Uterus (tissue), 4 donors: ENCODE measurements around the gene NCDN. TPM values are rescaled to one million over a fixed set of nuclear protein-coding genes. Genes with fewer than 3 reads are reported as not detected.

ENCODE experiments used
- DNase-seq, 2 donors: peaks; one replicate each; pipeline ENCODE4 v3.0.0-alpha.2; 2019 to 2020
- H3K27ac ChIP-seq, 2 donors: fragments of 200-600 bp; sonication (generic); 1 replicate in 1 of 2; 2 replicates in 1 of 2; pipeline ENCODE4 v1.5.1; 2016 to 2018
- H3K27me3 ChIP-seq, 2 donors: fragments of 200-600 bp; sonication (generic); one replicate each; pipeline ENCODE4 v1.5.1; 2018 to 2019; ENCODE audit warnings: control low read depth in 1 of 2
- H3K36me3 ChIP-seq, 2 donors: fragments of 200-600 bp; sonication (generic); one replicate each; pipeline ENCODE4 v1.5.1; 2019; ENCODE audit warnings: control low read depth in 1 of 2
- H3K4me1 ChIP-seq, 2 donors: fragments of 200-600 bp; sonication (generic); one replicate each; pipeline ENCODE4 v1.5.1; 2018 to 2019; ENCODE audit warnings: control low read depth in 1 of 2
- H3K4me3 ChIP-seq, 2 donors: fragments of 200-600 bp; sonication (generic); 1 replicate in 1 of 2; 2 replicates in 1 of 2; pipeline ENCODE4 v1.5.1; 2018 to 2019; ENCODE audit warnings: mild to moderate bottlenecking in 1 of 2
- H3K9me3 ChIP-seq, 2 donors: fragments of 200-600 bp; sonication (generic); one replicate each; pipeline ENCODE4 v1.5.1; 2019; ENCODE audit warnings: control low read depth in 1 of 2
- POLR2A ChIP-seq, 2 donors: fragments of 450-650 bp; IDR thresholded peaks; one replicate each; pipeline ENCODE4 v1.6.1; 2016; ENCODE audit warnings: antibody characterized with exemption in 2 of 2, mild to moderate bottlenecking in 1 of 2, moderate library complexity in 1 of 2
- intact Hi-C: fragments of 100-400 bp; cut with DNase I; formaldehyde crosslinking; loops from one replicate; pipeline ENCODE4 v1.15.1; 2023; ENCODE audit warnings: low total_unique reads
- total RNA-seq, 4 donors: library from RNA; depleted of rRNA in 3 of 4; stranded (reverse); fragments of >200 nt in 3 of 4; gene quantifications; one replicate each; pipeline versions ENCODE4 v1.1.0 to v1.2.4, GENCODE V29; 2014 to 2023
- TF ChIP-seq, protein P1 (sequence below), 4 experiments: fragments of 200-600 bp in 2 of 4; fragments of 450-650 bp in 2 of 4; sonication (generic) in 2 of 4; IDR thresholded peaks; one replicate each; pipeline ENCODE4 v1.5.1; 2016 to 2019; ENCODE audit warnings: antibody characterized with exemption in 4 of 4, mild to moderate bottlenecking in 2 of 4, moderate library complexity in 1 of 4
- donor health status: DM: yes; HTN: yes; CAD: no.

NCDN gene
- total RNA-seq, 4 donors from 2014 or later: 4.4 to 29.9 (median 17.0) TPM

- no peak for TF ChIP-seq POLR2A (IDR thresholded peaks at IDR 0.05)
Observed at GRCh38 chr1:35561297-35561971, 3.8 kb downstream of the NCDN start.

GRCh38 chr1:35561972-35562680 lies 4.5 kb downstream of the NCDN start:
- Histone ChIP-seq H3K4me3 (no peak overlapping the region), H3K36me3 (no peaks in the 10 kb centered on the region), H3K27ac (no peak overlapping the region), H3K4me1 (peaks cover 0 to 15% of the 10 kb centered on the region in 2 donors), H3K9me3 (no peaks in the 10 kb centered on the region), H3K27me3 (no peaks in the 10 kb centered on the region)
- intact Hi-C loops: loop anchor here (5.0 kb wide), 1 partner anchor 110 kb away; no protein-coding TSS in a partner anchor
- no peak for TF ChIP-seq POLR2A (IDR thresholded peaks at IDR 0.05)
- TF ChIP-seq, protein P1, sequence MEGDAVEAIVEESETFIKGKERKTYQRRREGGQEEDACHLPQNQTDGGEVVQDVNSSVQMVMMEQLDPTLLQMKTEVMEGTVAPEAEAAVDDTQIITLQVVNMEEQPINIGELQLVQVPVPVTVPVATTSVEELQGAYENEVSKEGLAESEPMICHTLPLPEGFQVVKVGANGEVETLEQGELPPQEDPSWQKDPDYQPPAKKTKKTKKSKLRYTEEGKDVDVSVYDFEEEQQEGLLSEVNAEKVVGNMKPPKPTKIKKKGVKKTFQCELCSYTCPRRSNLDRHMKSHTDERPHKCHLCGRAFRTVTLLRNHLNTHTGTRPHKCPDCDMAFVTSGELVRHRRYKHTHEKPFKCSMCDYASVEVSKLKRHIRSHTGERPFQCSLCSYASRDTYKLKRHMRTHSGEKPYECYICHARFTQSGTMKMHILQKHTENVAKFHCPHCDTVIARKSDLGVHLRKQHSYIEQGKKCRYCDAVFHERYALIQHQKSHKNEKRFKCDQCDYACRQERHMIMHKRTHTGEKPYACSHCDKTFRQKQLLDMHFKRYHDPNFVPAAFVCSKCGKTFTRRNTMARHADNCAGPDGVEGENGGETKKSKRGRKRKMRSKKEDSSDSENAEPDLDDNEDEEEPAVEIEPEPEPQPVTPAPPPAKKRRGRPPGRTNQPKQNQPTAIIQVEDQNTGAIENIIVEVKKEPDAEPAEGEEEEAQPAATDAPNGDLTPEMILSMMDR (IDR thresholded peaks at IDR 0.05): no peak
- no peak for DNase-seq

More at GRCh38 chr1:35561297-35561971, 3.8 kb downstream of the NCDN start:
- no peaks in the 10 kb centered on the region for H3K9me3 ChIP-seq
- H3K4me3 ChIP-seq: no peak overlapping the region
- no peak overlapping the region for H3K27ac ChIP-seq
- intact Hi-C loops: loop anchor here (5.0 kb wide), 1 partner anchor 109 kb away; no protein-coding TSS in a partner anchor
- peaks cover 0 to 15% of the 10 kb centered on the region in 2 donors for H3K4me1 ChIP-seq
- H3K27me3 ChIP-seq: no peaks in the 10 kb centered on the region
- DNase-seq: no peak
- no peaks in the 10 kb centered on the region for H3K36me3 ChIP-seq

GRCh38 chr1:35563166-35563565 lies 5.6 kb downstream of the NCDN start:
- Histone ChIP-seq H3K27me3 (no peaks in the 10 kb centered on the region), H3K9me3 (no peaks in the 10 kb centered on the region), H3K36me3 (no peaks in the 10 kb centered on the region), H3K4me3 (no peak overlapping the region), H3K27ac (no peak overlapping the region), H3K4me1 (peaks cover 0 to 15% of the 10 kb centered on the region in 2 donors)
- intact Hi-C loops: loop anchor here (5.0 kb wide), 1 partner anchor 111 kb away; no protein-coding TSS in a partner anchor
- TF ChIP-seq, protein P1 (IDR thresholded peaks at IDR 0.05): no peak
- TF ChIP-seq POLR2A (IDR thresholded peaks at IDR 0.05): no peak
- no peak for DNase-seq

DNA sequence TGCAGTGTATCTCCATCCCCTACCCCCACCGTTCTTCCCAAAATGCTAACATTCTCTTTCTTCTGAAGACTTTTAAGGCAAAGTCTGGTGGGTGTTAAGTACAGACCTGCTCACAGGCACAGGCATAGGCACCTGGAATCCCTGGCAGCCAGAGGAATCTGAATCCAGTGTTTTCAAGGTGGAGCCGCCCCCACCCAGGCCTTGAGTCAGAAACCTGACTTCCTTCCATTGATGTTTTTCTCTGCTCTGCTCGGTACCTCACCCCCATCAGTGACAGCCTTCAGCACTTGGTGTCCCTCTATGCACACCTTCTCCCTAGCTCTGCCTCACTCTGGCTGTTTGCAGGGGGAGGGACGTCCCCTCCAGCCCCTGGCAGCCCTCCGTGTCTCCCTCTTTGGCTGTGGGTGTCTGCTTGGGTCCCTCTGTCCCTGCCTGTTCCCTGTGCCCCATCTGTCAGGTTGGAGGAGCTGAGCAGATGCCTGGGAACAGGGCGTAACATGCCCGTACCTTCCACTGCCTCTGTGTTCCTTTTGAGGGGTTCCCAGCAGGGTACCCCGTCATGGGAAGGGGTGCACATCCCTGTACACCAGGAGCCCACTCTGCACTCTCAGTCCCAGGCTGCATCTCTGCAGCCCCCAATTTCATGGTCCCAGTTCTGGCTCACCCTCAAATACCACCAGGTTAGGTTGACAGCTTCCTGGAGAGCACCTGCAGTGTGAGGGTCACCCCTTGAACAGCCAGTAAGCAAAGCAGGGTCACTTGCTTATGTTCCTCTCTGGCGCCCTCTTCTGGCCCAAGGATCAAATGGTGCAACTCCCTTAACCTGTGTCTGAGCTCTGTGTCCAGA lies 6.7 kb downstream of the NCDN start:
- Histone ChIP-seq H3K27ac (no peak overlapping the region), H3K27me3 (no peaks in the 10 kb centered on the region), H3K4me1 (peaks cover 0 to 9% of the 10 kb centered on the region in 2 donors), H3K9me3 (no peaks in the 10 kb centered on the region), H3K4me3 (no peak overlapping the region), H3K36me3 (no peaks in the 10 kb centered on the region)
- DNase-seq: peak; percentile 70 to 77
- intact Hi-C loops: loop anchor here (5.0 kb wide), 1 partner anchor 112 kb away; no protein-coding TSS in a partner anchor
- TF ChIP-seq, protein P1 (IDR thresholded peaks at IDR 0.05): peak; percentile 58 to 68 (median 64)
- no peak for TF ChIP-seq POLR2A (IDR thresholded peaks at IDR 0.05)
